Vagina (tissue), 2 donors: ENCODE measurements around the gene PROM2.

Experiments
- CTCF ChIP-seq, 3 experiments: fragments of 450-650 bp in 2 of 3; fragments of 200-600 bp in 1 of 3; sonication (generic) in 1 of 3; IDR thresholded peaks; one replicate each; pipeline ENCODE4 v1.5.1; 2017 to 2019; ENCODE audit warnings: antibody characterized with exemption in 3 of 3, mild to moderate bottlenecking in 2 of 3, moderate library complexity in 2 of 3
- POLR2AphosphoS5 ChIP-seq, 2 donors: sonication (generic); formaldehyde crosslinking; IDR thresholded peaks; one replicate each; pipeline ENCODE4 v1.9.0; 2017; ENCODE audit warnings: antibody characterized with exemption in 2 of 2, mild to moderate bottlenecking in 2 of 2, low read depth in 1 of 2; ENCODE audit not compliant: insufficient read depth in 1 of 2

- TF ChIP-seq CTCF (IDR thresholded peaks at IDR 0.05) (no peak), POLR2AphosphoS5 (IDR thresholded peaks at IDR 0.05; ENCODE audit: insufficient read depth in 1 of 2, low read depth in 1 of 2) (no peak)
Observed at GRCh38 chr2:95301876-95302641, 27.8 kb downstream of the PROM2 start.
